ENCODE data around the gene OGFR. TPM values are rescaled to one million over a fixed set of nuclear protein-coding genes. Genes with fewer than 3 reads are reported as not detected.

Gene OGFR
- total and polyA plus RNA-seq, 2 experiments from 2014 or later: 9.6 to 50.6 TPM

DNA sequence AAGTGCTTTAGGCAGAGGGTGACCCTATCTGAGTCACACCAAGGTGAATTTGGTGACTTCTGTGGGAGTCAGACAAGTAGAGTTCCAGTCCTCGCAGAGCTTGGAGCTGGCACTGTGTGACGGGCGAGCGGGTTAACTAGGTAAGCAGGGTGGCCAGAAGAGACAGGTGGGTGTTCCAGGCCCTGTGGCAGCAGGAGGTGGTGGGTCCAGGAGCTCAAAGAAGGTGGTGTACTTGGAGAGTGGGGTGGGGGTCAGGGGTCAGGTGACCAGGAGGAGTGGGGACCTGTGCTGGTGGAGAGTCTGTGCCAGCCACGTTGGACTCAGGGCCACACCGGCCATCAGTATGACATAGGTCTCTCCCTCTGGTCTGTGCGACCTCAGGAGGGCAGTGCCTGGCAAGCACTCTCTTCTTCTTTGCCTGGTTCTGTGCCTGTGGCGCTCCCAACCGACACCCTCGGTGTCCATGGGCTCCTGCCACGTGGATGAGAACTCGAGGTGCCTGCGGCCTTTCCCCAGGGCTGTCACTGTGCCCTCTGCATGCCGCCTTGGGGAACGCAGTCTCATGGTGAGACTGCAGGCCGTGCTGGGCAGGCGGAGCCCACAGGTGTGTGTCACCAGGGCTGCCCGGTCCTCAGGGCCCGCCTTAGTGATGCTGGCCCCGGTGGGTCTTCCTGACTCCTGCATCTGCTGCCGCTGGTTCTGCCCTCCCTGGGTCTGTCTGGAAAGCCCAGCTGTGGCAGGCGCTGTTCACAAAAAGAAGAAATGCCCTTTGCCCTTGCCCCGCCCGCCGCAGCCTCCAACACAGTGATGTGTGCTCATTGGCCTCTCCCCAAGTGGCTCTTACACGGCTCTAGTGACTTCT is 6.7 kb upstream of the OGFR start:
- Histone ChIP-seq H3K4me3 (no peak overlapping the region), H3K4me2 (peak overlapping the region; percentile 75; the same call in 1 of the 2 replicates)
- no peak overlapping the region for H3K27ac Mint-ChIP-seq

More for the DNA sequence above, 6.7 kb upstream of the OGFR start:
- no peaks in the 10 kb centered on the region for H3K9me3 Mint-ChIP-seq
- Histone ChIP-seq H3K4me1 (ENCODE audit: insufficient read depth) (peaks cover 7% of the 10 kb centered on the region; the same call in 1 of the 2 replicates), H3K79me2 (replicated peaks; ENCODE audit: insufficient read depth) (no peaks in the 10 kb centered on the region), H3F3A (replicated peaks; ENCODE audit: low read depth) (peaks cover 9% of the 10 kb centered on the region; the same call in 1 of the 2 replicates), H2AFZ (no peak overlapping the region), H3K27me3 (ENCODE audit: insufficient read depth) (peaks cover 17% of the 10 kb centered on the region), H3K27ac (ENCODE audit: low read depth) (no peak overlapping the region), H4K20me1 (replicated peaks; ENCODE audit: insufficient read depth) (peaks cover 3% of the 10 kb centered on the region), H3K9me2 (ENCODE audit: insufficient read depth) (no peaks in the 10 kb centered on the region), H3K36me3 (ENCODE audit: insufficient read depth) (peaks cover 7% of the 10 kb centered on the region; the same call in 1 of the 2 replicates)
- peaks cover 3% of the 10 kb centered on the region for H3K4me1 Mint-ChIP-seq
- peaks cover 30% of the 10 kb centered on the region for H3K36me3 Mint-ChIP-seq (ENCODE audit: low read depth)
- peak overlapping the region; percentile 76 for H3K4me3 Mint-ChIP-seq
- no peak for DNase-seq (ENCODE audit: low spot score)
- TF ChIP-seq EZH2 (IDR thresholded peaks at IDR 0.05; ENCODE audit: low read depth, unreplicated experiment) (no peak), ZNF462 (CRISPR knock-in tag; IDR thresholded peaks at IDR 0.05) (no peak), NANOG (IDR thresholded peaks at IDR 0.05; ENCODE audit: borderline replicate concordance) (no peak), JUNB (IDR thresholded peaks at IDR 0.05; ENCODE audit: unreplicated experiment) (no peak), POLR2AphosphoS5 (IDR thresholded peaks at IDR 0.05; ENCODE audit: low read depth) (no peak), REST (IDR thresholded peaks at IDR 0.05; ENCODE audit: unreplicated experiment) (no peak), ZNF114 (CRISPR knock-in tag; IDR thresholded peaks at IDR 0.05) (no peak), CREB1 (CRISPR knock-in tag; IDR thresholded peaks at IDR 0.05; ENCODE audit: low read depth) (no peak), ZNF331 (CRISPR knock-in tag; IDR thresholded peaks at IDR 0.05; ENCODE audit: low read depth) (no peak), STAT1 (IDR thresholded peaks at IDR 0.05; ENCODE audit: unreplicated experiment) (no peak)
- TF ChIP-seq, protein P1, sequence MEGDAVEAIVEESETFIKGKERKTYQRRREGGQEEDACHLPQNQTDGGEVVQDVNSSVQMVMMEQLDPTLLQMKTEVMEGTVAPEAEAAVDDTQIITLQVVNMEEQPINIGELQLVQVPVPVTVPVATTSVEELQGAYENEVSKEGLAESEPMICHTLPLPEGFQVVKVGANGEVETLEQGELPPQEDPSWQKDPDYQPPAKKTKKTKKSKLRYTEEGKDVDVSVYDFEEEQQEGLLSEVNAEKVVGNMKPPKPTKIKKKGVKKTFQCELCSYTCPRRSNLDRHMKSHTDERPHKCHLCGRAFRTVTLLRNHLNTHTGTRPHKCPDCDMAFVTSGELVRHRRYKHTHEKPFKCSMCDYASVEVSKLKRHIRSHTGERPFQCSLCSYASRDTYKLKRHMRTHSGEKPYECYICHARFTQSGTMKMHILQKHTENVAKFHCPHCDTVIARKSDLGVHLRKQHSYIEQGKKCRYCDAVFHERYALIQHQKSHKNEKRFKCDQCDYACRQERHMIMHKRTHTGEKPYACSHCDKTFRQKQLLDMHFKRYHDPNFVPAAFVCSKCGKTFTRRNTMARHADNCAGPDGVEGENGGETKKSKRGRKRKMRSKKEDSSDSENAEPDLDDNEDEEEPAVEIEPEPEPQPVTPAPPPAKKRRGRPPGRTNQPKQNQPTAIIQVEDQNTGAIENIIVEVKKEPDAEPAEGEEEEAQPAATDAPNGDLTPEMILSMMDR (conservative IDR thresholded peaks at IDR 0.05; ENCODE audit: low read depth in 2 of 2): no peak
- TF ChIP-seq, protein P2, sequence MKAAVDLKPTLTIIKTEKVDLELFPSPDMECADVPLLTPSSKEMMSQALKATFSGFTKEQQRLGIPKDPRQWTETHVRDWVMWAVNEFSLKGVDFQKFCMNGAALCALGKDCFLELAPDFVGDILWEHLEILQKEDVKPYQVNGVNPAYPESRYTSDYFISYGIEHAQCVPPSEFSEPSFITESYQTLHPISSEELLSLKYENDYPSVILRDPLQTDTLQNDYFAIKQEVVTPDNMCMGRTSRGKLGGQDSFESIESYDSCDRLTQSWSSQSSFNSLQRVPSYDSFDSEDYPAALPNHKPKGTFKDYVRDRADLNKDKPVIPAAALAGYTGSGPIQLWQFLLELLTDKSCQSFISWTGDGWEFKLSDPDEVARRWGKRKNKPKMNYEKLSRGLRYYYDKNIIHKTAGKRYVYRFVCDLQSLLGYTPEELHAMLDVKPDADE (IDR thresholded peaks at IDR 0.05): no peak
- peaks cover 36% of the 10 kb centered on the region for H3K27me3 Mint-ChIP-seq (ENCODE audit: insufficient read depth, low read depth, poor library complexity)
- no peak for ATAC-seq

All from GM23338 (cell line).